HepG2 (cell line): ENCODE results near the gene BACH1. TPM values are rescaled to one million over a fixed set of nuclear protein-coding genes. Genes with fewer than 3 reads are reported as not detected.

Experiments used
- TP53 ChIP-seq: sonication (generic); formaldehyde crosslinking; conservative IDR thresholded peaks from 2 replicates; pipeline ENCODE4 v1.4.0; 2020; ENCODE audit warnings: missing genetic modification reagents
- ZBTB40 ChIP-seq, 2 experiments: fragments of 450-650 bp in 1 of 2; sonication (generic) in 1 of 2; formaldehyde crosslinking in 1 of 2; IDR thresholded peaks; 2 replicates each; pipeline versions ENCODE4 v1.6.1 to v1.8.0; 2016 to 2022; ENCODE audit warnings: antibody characterized with exemption in 1 of 2, mild to moderate bottlenecking in 1 of 2, missing genetic modification reagents in 1 of 2
- polyA plus RNA-seq, 8 experiments: library from polyadenylated mRNA; depleted of rRNA in 3 of 8; stranded (reverse) in 7 of 8; unstranded in 1 of 8; fragments of >200 nt; fragmentation: Illumina TruSeq in 4 of 8; extraction: Trizol in 4 of 8; gene quantifications; 2 replicates each; pipeline versions ENCODE4 v1.2.1 to v1.2.3, GENCODE V29; 2011 to 2016; ENCODE audit warnings: low read depth in 4 of 8, missing spikeins in 1 of 8, mixed read lengths in 1 of 8; ENCODE audit not compliant: insufficient read depth in 1 of 8
- total RNA-seq, 5 experiments: library from RNA; depleted of rRNA; stranded (reverse); fragments of >200 nt; fragmentation: Illumina TruSeq; extraction: Trizol; gene quantifications; 2 replicates each; pipeline ENCODE4 v1.2.3, GENCODE V29; 2016; ENCODE audit warnings: low read depth in 1 of 5

BACH1 gene
- total and polyA plus RNA-seq, 2 of the 13 experiments (the other 11 are each of a cell fraction or from before 2014, with no cell fraction given), result 16.5 to 51.7 TPM

GRCh38 chr21:29362758-29363157 lies 64.0 kb downstream of the BACH1 start (continued):
- TF ChIP-seq ZBTB40 (IDR thresholded peaks at IDR 0.05) (no peak), ZBTB40 (CRISPR knock-in tag; IDR thresholded peaks at IDR 0.05) (no peak), TP53 (CRISPR knock-in tag) (no peak)
- TF ChIP-seq, all 625 proteins: peak for 0
